ENCODE results near the gene PLB1.

PLB1 gene

DNA sequence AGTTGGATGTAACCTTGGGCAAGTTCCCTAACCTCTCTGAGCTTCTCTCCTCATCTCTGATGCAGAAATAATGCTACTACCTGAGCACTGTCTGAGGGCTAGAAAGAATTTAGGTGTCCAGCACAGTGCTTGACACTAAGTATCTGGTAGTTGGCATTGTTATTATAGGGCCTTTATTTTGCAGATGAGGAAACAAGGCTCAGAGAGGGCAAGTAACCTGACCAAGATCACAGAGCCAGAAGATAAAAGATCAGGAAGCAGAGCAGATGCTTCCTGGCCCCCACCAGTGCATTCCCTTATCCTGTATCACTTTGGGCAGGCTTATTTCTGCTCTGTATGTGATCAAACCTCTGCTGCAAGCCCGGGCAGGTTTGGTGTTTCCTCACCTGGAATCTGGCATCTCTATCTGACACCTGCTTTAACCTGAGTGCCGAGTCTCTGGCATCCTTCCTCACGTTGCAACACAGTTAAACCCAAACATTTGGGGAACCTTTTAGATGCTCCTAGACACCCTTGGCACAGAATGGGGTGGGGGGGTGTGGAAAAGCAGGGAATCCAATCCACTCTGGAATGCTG lies 69.9 kb downstream of the PLB1 start:
- no peak for DNase-seq

DNA sequence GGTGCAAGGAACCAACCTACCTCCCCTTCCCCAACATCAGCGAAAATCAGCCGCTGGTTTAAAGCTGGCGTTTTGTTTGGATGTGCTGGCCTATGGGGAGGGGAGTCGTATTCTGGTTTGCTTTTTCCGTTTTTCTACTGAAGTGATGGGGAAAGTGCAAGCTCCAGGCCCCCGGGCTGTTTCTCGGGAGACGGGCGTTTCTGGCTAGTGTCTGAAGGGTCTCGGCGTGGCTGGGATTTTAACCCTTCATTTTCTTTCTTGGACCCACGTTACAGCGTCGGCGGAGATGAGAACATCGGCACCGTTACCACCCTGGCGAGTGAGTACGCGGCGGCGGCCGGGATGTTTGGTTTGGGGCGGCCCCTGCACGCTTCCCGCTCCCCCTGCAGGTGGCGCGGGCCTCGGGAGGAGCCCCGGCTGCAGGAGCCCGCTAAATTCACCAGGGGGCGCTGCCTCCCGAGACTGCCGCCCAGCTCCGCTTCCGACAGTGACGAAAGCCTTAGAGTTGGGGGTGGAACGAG lies 70.7 kb downstream of the PLB1 start:
- DNase-seq, result peak; percentile 69 to 96

DNA sequence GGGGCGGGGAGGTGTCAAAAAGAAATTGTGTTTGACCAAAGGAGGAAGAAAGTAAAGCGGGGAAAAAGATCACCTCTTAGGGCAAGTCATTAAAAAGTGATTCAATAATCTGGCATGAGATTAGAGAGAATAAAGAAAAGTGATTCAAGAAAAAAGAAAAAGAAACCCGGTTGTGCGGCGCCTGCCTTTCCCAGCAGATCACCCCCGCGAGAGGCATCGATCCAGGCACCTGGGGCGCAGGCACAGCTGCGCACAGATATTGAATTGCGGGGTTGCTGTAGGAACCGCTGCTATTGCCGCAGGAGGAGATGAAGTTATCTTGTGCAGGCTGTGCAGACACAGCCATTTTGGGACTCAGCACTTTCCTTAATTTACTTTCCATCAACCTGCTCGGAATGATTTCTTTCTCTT lies 71.2 kb downstream of the PLB1 start:
- DNase-seq, result no peak

DNA sequence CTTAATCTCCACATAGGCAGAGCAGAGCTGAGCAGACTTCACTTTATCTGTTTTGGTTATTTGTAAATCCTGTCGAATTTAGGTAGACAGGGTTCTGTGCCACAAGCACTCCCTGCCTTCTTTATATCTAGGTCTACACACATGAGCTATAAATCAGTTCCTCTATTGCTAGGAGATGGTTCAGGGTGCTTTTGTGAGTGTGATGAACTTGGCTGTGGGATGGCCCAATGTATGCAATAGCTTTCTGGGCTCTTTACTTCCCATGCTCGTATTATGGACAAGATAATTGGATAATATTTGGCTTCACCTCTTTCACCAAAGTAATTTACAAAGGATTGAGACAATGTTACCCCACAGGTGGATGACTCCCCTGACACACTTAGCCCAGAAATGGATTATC lies 72.2 kb downstream of the PLB1 start:
- DNase-seq, result peak; percentile 58 to 82

DNA sequence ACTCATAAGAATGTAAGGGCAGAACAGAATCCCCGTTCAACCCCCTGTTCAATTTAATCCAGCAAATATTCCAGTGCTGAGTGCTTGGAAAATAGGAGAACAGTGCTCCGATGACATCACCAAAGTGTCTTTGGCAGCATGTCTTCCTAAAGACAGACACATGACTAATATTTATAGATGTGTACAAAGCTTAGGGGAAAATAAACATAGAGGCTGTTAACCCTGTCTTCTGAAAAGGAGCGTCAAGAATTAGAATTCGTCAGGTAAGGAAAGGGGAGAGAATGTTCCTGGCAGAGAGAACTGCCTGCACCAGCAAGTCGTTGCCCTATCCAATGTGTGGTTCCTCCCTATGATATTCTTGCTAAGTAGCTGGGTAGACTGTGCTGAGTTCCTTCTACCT lies 72.7 kb downstream of the PLB1 start:
- DNase-seq, result no peak

DNA sequence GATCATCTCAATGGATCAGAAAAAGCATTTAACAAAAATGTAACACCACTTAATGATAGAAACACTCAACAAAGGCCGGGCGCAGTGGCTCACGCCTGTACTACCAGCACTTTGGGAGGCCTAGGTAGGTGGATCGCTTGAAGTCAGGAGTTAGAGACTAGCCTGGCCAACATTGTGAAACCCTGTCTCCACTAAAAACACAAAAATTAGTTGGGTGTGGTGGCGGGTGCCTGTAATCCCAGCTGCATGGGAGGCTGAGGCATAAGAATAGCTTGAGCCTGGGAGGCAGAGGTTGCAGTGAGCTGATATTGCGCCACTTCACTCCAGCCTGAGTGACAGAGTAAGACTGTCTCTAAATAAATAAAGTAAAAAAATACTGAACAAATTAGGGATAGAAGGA lies 74.6 kb downstream of the PLB1 start:
- no peak for DNase-seq

DNA sequence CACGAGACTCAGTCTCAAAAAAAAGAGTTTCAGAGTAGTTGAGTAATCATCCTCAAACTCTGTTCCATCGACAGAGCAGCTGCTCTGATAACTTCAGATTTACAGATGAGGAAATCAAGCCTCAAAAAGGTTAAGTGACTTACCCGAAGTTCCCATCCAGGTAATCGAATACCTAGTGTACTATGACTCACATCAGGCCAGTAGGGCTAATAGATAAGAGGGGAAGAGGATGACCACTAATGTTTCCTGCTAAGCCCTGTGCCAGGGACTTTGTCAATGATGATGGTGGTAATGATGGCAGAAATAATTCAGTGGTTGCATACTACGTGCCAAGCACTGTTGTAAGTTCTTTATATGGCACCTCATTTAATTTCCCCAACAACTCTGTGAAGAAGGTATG lies 80.9 kb downstream of the PLB1 start:
- no peak for DNase-seq

DNA sequence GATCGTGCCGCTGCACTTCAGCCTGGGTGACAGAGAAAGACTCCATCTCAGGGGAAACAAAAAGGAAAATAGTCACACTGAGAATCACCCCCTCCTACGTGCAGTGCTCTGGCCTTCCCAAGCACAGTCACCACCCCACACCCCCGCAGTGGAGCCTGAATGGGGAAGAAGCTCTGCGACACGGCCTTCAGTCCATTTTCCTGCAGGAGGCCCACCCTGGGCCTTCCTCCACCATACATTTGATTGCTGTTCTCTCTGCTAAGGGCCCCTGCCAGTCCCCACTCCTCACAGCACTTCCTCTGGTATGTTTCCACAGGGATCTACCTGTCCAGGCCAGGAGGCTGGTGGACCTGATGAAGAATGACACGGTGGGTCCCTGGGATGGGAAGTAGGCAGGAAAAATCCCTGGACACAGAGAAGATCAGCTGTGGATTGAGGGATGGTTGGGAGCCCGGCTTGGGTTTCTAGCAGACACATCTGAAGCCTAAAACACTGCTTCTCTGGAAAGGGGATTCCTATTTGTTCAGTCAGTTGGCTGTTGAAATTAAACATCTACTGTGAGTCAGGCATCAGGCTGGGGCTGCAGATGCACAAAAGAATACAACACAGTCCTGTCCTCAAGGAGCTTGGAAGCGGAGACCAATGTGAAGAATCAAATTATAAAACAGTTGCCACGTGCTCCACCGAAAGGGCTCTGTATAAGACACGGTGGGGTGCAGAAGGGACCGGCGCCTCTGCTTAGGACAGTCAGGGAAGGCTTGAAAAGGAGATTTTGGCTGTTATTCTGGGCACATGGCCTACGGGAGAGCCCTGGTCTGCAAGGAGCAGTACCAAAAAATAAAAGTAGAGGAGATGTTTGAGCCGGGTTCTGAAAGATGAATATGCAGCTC lies 82.2 kb downstream of the PLB1 start:
- DNase-seq, result peak; percentile 93 to 96

DNA sequence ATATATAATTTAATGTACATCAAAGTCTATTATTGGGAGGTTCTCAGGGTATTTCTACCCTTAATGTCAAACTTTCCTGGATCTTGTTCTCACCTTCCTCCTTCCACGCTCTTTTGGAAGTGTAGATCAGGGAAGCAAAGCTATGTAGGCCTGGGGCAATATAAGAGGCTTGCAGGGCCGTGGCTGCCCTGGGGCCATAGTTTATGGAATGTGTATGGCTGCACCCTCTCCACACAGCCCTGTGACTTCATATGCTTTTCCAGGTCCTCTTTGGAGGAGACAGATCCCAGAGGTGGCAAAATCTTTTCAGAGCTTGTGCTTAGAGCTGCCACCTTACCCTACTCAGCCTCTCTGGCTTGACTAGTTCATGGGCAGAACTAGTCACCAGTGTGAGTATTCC lies 82.9 kb downstream of the PLB1 start:
- no peak for DNase-seq

DNA sequence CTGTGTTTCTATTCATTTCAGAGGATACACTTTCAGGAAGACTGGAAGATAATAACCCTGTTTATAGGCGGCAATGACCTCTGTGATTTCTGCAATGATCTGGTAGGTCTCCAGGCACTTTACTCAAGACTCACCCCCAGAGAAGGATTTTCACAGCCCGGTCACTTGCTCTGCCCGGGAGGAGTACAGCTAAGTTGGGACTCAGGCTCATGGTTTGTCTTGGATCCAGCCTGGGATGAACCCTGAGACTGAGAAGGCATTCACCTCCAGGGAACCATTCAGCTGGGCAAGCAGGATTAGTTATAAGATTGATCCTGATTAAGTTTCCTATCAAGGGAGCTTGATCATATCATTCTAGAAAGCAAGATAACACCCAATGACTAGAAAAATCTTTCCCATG lies 83.7 kb downstream of the PLB1 start:
- DNase-seq, result no peak

DNA sequence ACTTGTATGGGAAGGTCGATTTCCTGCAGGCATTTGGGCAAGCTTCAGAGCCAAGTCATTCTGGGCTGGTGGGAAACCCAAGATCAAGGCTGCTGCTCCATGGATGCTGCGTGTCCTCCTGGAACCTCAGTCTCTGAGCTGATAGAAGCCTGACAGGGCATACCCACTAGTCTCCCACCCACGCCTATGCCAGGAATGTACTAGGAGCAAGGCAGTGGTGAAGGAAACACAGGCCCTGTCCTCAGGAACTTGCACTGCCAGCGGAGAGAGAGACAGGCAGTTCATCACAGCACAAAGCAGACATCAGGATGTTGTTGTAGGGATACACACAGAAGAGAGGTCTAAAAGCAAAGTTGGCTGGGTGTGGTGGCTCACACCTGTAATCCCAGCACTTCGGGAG lies 84.2 kb downstream of the PLB1 start:
- DNase-seq, result no peak

DNA sequence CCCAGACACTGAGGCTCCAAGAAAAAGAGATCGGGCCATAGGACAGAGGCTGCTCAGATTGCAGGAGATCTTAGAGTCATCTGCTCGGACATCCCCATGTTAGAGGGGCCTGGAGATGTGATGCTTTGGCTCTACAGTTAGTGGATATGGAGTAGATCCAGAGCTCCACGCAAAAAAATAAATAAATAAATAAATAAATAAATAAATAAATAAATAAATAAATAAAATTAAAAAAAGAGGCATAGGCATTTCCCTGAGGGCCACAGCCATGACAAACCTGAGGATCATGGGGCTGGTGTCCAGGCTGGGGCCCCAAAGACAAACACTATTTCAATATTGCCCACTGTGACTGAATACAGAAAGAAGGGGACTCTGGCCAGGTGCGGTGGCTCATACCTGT lies 85.5 kb downstream of the PLB1 start:
- no peak for DNase-seq

DNA sequence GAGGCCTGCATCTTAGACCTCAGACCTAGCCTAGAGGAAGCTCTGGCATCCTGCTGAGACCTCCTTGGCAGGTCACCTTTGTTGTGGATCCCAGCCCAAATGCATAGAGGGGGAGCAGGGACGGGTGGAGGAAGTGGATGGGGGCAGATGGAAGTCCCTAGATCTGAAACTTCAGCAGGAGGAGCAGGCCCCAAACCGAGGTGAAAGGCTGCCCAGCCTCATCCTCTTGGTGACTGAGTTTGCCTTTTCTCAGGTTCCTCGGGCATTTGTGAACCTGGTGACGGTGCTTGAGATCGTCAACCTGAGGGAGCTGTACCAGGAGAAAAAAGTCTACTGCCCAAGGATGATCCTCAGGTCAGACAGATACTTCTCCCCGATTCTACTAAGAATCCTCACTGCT lies 86.3 kb downstream of the PLB1 start:
- DNase-seq, result no peak

DNA sequence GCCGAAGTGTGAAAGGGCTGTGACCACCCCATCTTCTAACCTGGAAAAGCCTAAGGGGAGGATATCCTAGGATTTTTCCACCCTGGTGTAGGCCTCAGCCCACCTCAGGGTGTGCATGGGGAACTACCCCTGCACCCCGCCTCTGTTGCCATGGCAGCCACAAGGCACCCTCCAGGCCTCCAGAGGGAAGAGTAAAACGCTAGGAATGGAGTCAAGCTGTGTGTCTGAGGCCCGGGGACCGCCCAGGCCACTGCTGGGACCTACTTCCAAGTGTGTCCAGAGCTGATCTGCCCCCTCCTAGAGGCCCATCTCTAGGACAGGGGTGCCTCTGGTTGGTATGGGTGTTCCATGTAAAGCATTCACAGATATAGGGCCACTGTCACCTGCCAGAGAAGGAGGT lies 86.7 kb downstream of the PLB1 start:
- no peak for DNase-seq

DNA sequence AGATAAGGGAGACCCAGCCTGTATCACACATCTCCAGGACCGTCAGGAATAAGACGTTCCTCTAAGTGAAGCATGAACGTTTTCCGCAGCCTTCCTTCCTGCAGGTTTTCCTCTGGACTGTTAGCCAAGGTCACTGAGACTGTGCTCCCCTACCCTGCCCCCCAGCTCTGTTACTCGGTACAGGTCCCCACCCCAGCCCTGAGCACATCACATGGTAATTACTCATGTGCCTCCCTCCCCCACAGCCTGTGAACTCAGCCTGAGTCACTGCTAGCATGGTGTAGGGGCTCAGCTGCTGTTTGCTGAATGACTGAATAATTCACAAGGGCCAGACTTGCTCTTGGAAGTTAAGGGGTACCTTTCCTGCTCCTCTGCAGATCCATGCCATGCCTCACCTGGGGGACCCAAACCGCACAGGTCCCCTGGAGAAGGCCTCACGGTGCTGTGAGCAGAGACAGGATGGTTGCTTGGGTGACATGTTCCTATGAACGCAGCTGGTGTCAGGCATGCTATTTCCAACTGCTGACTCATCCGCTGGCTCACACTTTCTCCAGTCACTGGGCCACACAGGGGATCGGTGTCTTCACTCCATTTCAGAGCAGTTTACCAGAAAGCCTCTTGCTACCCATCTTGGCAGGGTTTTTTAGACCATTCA lies 88.2 kb downstream of the PLB1 start:
- peak; percentile 86 to 91 for DNase-seq

DNA sequence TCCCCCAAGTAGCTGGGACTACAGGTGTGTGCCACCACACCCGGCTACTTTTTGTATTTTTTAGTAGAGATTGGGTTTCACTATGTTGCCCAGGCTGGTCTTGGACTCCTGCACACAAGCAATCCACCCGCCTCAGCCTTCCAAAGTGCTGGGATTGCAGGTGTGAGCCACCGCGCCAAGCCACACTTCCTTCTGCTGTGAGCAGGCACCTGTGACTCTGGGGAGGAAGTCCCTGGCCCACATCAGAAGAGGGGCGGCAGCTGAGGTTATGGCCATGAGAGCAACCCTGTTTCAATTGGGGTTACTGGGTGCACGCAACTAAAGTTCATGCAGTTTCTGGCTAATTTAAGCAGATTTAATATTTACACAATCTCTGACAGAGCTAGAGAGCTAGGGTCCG lies 91.0 kb downstream of the PLB1 start:
- DNase-seq, result no peak

DNA sequence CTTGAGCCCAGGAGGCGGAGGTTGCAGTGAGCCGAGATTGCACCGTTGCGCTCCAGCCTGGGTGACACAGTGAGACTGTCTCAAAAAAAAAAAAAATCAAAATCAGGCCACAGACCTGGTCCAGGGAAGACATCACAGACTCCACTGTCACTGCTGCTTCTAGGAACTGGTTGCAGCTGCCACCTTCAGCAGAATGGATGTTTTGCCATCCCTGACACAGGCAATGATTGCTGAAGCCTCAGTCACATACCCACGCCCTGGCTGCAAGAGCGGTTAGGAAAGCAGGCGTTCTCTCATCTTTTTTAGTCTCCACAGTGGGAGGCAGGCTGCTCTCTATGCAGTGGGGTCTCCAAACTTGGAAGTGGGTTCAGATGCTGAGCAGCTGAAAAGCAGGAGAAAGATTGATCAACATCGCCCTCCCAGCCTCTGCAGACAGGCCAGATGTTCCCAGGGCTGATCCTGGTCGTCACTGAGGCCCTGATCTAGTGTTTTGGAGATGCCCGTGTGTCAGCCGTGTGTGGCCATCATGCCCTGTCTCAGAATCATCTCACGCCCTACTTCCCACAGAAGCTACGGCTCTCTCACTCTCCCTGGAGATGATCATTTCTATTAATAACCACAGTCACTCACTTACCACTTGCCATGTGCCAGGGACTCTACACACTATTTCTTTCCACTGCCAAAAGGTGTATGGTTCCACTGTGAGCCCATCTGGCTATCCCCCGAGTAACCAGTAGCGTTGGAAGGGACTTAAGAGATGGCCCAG lies 91.8 kb downstream of the PLB1 start:
- no peak for DNase-seq

DNA sequence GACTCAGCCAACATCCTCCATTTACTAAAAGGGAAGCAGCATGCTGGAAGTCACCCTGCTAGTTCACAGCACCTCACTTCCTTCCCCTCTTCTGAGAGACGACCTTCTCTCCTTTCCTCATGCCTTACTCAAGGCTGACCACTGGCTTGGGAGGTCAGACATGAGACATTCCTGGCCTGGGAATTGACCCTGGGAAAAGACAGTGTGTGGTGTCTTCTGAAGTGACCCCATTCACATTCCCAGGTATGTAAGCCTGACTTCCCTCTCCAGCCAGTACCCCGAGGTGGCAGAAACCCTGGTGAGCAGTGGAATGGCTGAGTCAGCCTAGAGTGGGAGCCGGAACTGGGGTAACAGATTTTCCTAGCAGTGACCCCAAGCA lies 92.4 kb downstream of the PLB1 start:
- DNase-seq, result peak; percentile 45 to 61

DNA sequence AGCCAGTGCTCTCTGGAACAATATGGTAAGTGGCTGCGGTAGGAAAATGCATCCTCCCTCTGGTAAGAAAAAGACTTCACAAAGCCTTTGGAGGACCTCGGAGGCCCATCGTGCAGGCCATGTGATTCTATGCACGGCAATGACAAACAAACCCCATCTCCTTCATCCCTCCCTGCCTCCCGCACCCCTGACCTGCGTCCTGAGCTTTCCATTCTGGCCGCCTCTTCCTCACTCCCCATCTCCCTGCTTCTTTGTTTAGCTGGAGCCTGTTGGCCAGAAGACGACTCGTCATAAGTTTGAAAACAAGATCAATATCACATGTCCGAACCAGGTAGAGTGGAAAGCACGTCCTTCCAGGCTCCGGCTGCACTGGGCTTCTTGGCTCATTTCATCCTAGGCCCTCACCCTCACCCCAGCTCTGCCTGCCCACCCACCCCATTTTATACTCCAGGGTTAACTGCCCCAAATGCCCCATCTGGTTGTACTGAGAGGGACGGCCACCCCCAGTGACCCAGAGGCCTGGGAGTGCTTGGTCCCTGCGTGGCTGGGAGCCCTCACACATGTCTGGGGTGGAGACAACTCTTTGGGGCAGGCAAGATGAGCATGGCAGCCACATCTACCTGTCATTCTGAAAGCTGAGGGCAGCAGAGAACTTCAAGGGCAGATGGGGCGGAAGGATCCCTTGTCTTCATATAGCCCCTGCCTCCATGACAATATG lies 94.0 kb downstream of the PLB1 start:
- DNase-seq, result no peak

DNA sequence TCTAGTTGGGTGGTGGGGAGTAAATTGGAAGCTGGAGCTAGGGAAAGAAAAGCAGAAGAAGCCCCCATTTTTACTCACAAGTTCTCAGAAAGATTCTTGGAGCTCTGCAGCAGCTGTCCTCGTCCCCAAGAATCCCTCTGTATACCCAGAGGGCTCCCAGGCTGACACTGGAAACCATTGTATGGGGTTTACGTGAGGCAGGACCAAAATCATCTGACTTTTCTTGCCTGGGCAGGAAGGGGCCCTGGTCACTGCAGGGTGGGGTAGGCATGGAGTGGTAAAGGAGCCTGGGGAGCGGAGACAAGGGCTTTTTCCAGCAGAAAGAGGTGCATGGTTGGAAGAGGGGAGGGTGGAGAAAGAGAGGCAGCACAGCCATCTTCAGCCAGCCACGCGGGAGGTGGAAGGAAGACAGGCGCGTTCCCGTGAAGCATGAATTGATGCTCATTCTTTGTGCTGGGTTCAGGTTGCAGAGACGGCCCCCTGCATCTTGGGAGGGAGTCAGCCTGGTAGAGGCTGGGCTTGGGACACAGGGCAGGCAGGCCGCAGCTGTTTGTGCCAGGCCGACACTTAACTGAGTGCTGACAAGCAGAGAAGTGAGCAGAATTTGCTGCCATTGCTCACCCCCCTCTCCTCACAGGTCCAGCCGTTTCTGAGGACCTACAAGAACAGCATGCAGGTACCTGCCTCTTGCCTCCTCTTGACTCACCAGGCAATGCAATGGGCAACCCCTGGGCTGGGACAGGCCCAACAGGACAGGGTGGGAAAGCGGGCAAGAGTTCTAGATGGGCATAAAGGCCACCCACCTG lies 94.8 kb downstream of the PLB1 start:
- no peak for DNase-seq

DNA sequence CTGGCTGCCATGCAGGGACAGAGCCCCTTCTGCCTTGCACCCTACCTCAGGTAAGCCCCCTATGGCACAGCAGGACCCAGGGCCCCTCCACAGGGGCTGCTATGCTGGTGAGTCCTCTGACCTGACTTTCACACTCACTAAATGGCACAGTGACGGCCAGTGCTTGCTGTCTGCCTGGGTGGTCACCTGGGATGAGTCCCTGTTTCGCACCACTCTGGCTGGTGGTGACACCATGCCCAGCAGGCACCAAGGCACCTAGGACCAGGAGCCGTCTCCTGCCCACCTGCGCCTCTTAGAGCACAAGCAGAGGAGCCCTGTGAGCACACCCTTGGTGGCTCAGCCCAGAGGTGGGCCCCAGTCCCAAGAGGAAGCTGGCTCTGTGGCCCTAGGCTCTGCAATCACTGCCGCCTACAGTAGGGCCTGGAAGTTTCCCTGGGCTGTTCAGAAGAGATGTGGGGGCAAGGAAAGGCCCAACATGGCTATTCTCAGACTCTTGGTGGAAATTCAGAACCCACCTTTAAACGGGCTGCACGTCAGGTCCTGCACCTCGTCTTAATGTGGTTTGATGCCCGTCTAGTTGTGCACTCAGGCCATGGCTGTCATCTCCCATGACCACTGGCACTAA lies 96.0 kb downstream of the PLB1 start:
- peak; percentile 46 to 72 for DNase-seq

All from inflammatory macrophage treated with lipopolysaccharide for 1 hour (primary cell).